ENCODE results near the gene UGT1A1. TPM values are rescaled to one million over a fixed set of nuclear protein-coding genes. Genes with fewer than 3 reads are reported as not detected.

The UGT1A1 gene
- total RNA-seq, 2 donors from 2014 or later: 0.11 to 0.32 TPM

GRCh38 chr2:233778030-233778429 lies 18.0 kb downstream of the UGT1A1 start, which contains the start of gene MROH2A:
Gene MROH2A, plus strand, starts transcription at chr2:233778330. Its CDS starts 1,029 bp downstream, at chr2:233779359.
- H3K27ac ChIP-seq: no peak within 1 kb of the TSS
- no peaks in the 10 kb centered on the region for H3K4me1 ChIP-seq (replicated peaks)
- H3K9me3 ChIP-seq: no peaks in the 10 kb centered on the region
- DNase-seq (ENCODE audit: low spot score): no peak
- intact Hi-C loops (cut with DNase I): no loop called here
- H3K4me3 ChIP-seq: no peak within 1 kb of the TSS
- WGBS: 91% methylated on average over 2 of the region's 2 CpGs
- TF ChIP-seq POLR2A (IDR thresholded peaks at IDR 0.05) (no peak), POLR2AphosphoS5 (IDR thresholded peaks at IDR 0.05) (no peak), CTCF (IDR thresholded peaks at IDR 0.05) (no peak)
- H3K36me3 ChIP-seq: no peaks in the 10 kb centered on the region
- H3K27me3 ChIP-seq (replicated peaks; ENCODE audit: insufficient read depth): no peaks in the 10 kb centered on the region

- H3K4me1 ChIP-seq (replicated peaks): no peaks in the 10 kb centered on the region
- TF ChIP-seq POLR2A (IDR thresholded peaks at IDR 0.05) (no peak), CTCF (IDR thresholded peaks at IDR 0.05) (no peak), POLR2AphosphoS5 (IDR thresholded peaks at IDR 0.05) (no peak)
- H3K4me3 ChIP-seq: no peak overlapping the region
- no peaks in the 10 kb centered on the region for H3K27me3 ChIP-seq (replicated peaks; ENCODE audit: insufficient read depth)
- no peak overlapping the region for H3K27ac ChIP-seq
- DNase-seq (ENCODE audit: low spot score): no peak
- no peaks in the 10 kb centered on the region for H3K36me3 ChIP-seq
- 93% methylated on average over 4 of the region's 4 CpGs for WGBS
- no peaks in the 10 kb centered on the region for H3K9me3 ChIP-seq
- intact Hi-C loops (cut with DNase I): no loop called here
These were observed 19.7 kb downstream of the UGT1A1 start for GRCh38 chr2:233779722-233780121.

- H3K4me1 ChIP-seq (replicated peaks): no peaks in the 10 kb centered on the region
- TF ChIP-seq POLR2AphosphoS5 (IDR thresholded peaks at IDR 0.05): no peak
- TF ChIP-seq CTCF (IDR thresholded peaks at IDR 0.05): no peak
- TF ChIP-seq POLR2A (IDR thresholded peaks at IDR 0.05): no peak
- intact Hi-C loops (cut with DNase I): no loop called here
- H3K27me3 ChIP-seq (replicated peaks; ENCODE audit: insufficient read depth): no peaks in the 10 kb centered on the region
- no peaks in the 10 kb centered on the region for H3K36me3 ChIP-seq
- WGBS: 83% methylated on average over 4 of the region's 4 CpGs
- DNase-seq (ENCODE audit: low spot score): no peak
- H3K9me3 ChIP-seq: no peaks in the 10 kb centered on the region
- no peak overlapping the region for H3K27ac ChIP-seq
- no peak overlapping the region for H3K4me3 ChIP-seq
These were observed 20.7 kb downstream of the UGT1A1 start for GRCh38 chr2:233780771-233781170.

- Histone ChIP-seq H3K9me3 (no peaks in the 10 kb centered on the region), H3K4me1 (replicated peaks) (no peaks in the 10 kb centered on the region), H3K27ac (no peak overlapping the region), H3K36me3 (no peaks in the 10 kb centered on the region), H3K27me3 (replicated peaks; ENCODE audit: insufficient read depth) (no peaks in the 10 kb centered on the region), H3K4me3 (no peak overlapping the region)
- WGBS: 87% methylated on average over 7 of the region's 7 CpGs
- TF ChIP-seq POLR2AphosphoS5 (IDR thresholded peaks at IDR 0.05) (no peak), POLR2A (IDR thresholded peaks at IDR 0.05) (no peak), CTCF (IDR thresholded peaks at IDR 0.05) (no peak)
- DNase-seq (ENCODE audit: low spot score): no peak
- intact Hi-C loops (cut with DNase I): no loop called here
These were observed 29.5 kb downstream of the UGT1A1 start for GRCh38 chr2:233789554-233789953.

GRCh38 chr2:233791151-233791882 lies 31.2 kb downstream of the UGT1A1 start:
- TF ChIP-seq POLR2AphosphoS5 (IDR thresholded peaks at IDR 0.05) (no peak), CTCF (IDR thresholded peaks at IDR 0.05) (no peak), POLR2A (IDR thresholded peaks at IDR 0.05) (no peak)
- intact Hi-C loops (cut with DNase I): no loop called here
- H3K9me3 ChIP-seq: no peaks in the 10 kb centered on the region
- 80% methylated on average over 18 of the region's 18 CpGs for WGBS
- H3K36me3 ChIP-seq: no peaks in the 10 kb centered on the region
- H3K27ac ChIP-seq: no peak overlapping the region
- H3K27me3 ChIP-seq (replicated peaks; ENCODE audit: insufficient read depth): no peaks in the 10 kb centered on the region
- no peak overlapping the region for H3K4me3 ChIP-seq
- no peak for DNase-seq (ENCODE audit: low spot score)
- no peaks in the 10 kb centered on the region for H3K4me1 ChIP-seq (replicated peaks)

All from prostate gland (tissue), 2 donors.